ENCODE data around the gene BDNF. TPM values are rescaled to one million over a fixed set of nuclear protein-coding genes. Genes with fewer than 3 reads are reported as not detected.
"Not testable (repeated sequence)": the region's sequence is repeated elsewhere in the genome, so short reads cannot be mapped to it uniquely, and the experiment has no call there.

BDNF gene
- total and polyA plus RNA-seq, 2 experiments from 2014 or later = 4.9 to 9.0 TPM

GRCh38 chr11:27635567-27636037 is 64.7 kb downstream of the BDNF start:
- Histone ChIP-seq H2AFZ (no peak overlapping the region), H3K79me2 (no peaks in the 10 kb centered on the region), H3K36me3 (replicated peaks; ENCODE audit: insufficient read depth, low read depth) (no peaks in the 10 kb centered on the region), H4K20me1 (ENCODE audit: insufficient read depth, poor library complexity, severe bottlenecking) (no peaks in the 10 kb centered on the region), H3K9me2 (replicated peaks; ENCODE audit: insufficient read depth) (no peaks in the 10 kb centered on the region), H3K4me2 (no peak overlapping the region), H3K9me3 (ENCODE audit: low read depth) (no peaks in the 10 kb centered on the region), H3K27ac (no peak overlapping the region), H3K4me1 (ENCODE audit: insufficient read depth) (no peaks in the 10 kb centered on the region), H3K27me3 (no peaks in the 10 kb centered on the region), H3K4me3 (no peak overlapping the region)
- TF ChIP-seq EZH2 (IDR thresholded peaks at IDR 0.05; ENCODE audit: borderline replicate concordance) (no peak), CTCF (IDR thresholded peaks at IDR 0.05; ENCODE audit: poor library complexity) (no peak), EZH2phosphoT487 (IDR thresholded peaks at IDR 0.05; ENCODE audit: low read depth, severe bottlenecking, unreplicated experiment) (no peak)
- WGBS (ENCODE audit: low lambda C conversion rate, missing lambda C conversion rate) = 78% methylated on average over 1 of the region's 1 CpG
- DNase-seq (ENCODE audit: low spot score) = no peak

GRCh38 chr11:27634776-27635175 is 65.5 kb downstream of the BDNF start:
- H3K4me2 ChIP-seq; H3K36me3 ChIP-seq (replicated peaks; ENCODE audit: insufficient read depth, low read depth); H3K27me3 ChIP-seq; H3K9me3 ChIP-seq (ENCODE audit: low read depth); H4K20me1 ChIP-seq (ENCODE audit: insufficient read depth, poor library complexity, severe bottlenecking); H2AFZ ChIP-seq; H3K9me2 ChIP-seq (replicated peaks; ENCODE audit: insufficient read depth); H3K27ac ChIP-seq; DNase-seq (ENCODE audit: low spot score); H3K4me1 ChIP-seq (ENCODE audit: insufficient read depth); H3K4me3 ChIP-seq; H3K79me2 ChIP-seq: not testable (repeated sequence)
- WGBS (ENCODE audit: low lambda C conversion rate, missing lambda C conversion rate) = 91% methylated on average over 2 of the region's 2 CpGs

GRCh38 chr11:27634282-27634681 is 66.0 kb downstream of the BDNF start:
- H3K4me3 ChIP-seq = not testable (repeated sequence)

GRCh38 chr11:27629023-27629422 is 71.2 kb downstream of the BDNF start:
- H3K4me2 ChIP-seq; H3K79me2 ChIP-seq; H3K36me3 ChIP-seq (replicated peaks; ENCODE audit: insufficient read depth, low read depth); DNase-seq (ENCODE audit: low spot score); H3K9me2 ChIP-seq (replicated peaks; ENCODE audit: insufficient read depth); H3K4me1 ChIP-seq (ENCODE audit: insufficient read depth); H4K20me1 ChIP-seq (ENCODE audit: insufficient read depth, poor library complexity, severe bottlenecking); H3K4me3 ChIP-seq; H3K9me3 ChIP-seq (ENCODE audit: low read depth); H3K27ac ChIP-seq; H3K27me3 ChIP-seq; H2AFZ ChIP-seq: not testable (repeated sequence)
- WGBS (ENCODE audit: low lambda C conversion rate, missing lambda C conversion rate) = 85% methylated on average over 4 of the region's 5 CpGs

More at GRCh38 chr11:27634282-27634681, 66.0 kb downstream of the BDNF start:
- DNase-seq (ENCODE audit: low spot score); H3K4me1 ChIP-seq (ENCODE audit: insufficient read depth); H3K27ac ChIP-seq; H3K9me2 ChIP-seq (replicated peaks; ENCODE audit: insufficient read depth); H3K36me3 ChIP-seq (replicated peaks; ENCODE audit: insufficient read depth, low read depth); H3K27me3 ChIP-seq; H2AFZ ChIP-seq; H3K9me3 ChIP-seq (ENCODE audit: low read depth); H3K79me2 ChIP-seq; H4K20me1 ChIP-seq (ENCODE audit: insufficient read depth, poor library complexity, severe bottlenecking); H3K4me2 ChIP-seq: not testable (repeated sequence)
- WGBS (ENCODE audit: low lambda C conversion rate, missing lambda C conversion rate) = 36% methylated on average over 10 of the region's 10 CpGs

- no peaks in the 10 kb centered on the region for H3K27me3 ChIP-seq
- no peaks in the 10 kb centered on the region for H3K4me1 ChIP-seq (ENCODE audit: insufficient read depth)
- no peaks in the 10 kb centered on the region for H4K20me1 ChIP-seq (ENCODE audit: insufficient read depth, poor library complexity, severe bottlenecking)
- H2AFZ ChIP-seq = no peak overlapping the region
- H3K9me2 ChIP-seq (replicated peaks; ENCODE audit: insufficient read depth) = no peaks in the 10 kb centered on the region
- H3K36me3 ChIP-seq (replicated peaks; ENCODE audit: insufficient read depth, low read depth) = no peaks in the 10 kb centered on the region
- H3K9me3 ChIP-seq (ENCODE audit: low read depth) = no peaks in the 10 kb centered on the region
- no peak overlapping the region for H3K27ac ChIP-seq
- TF ChIP-seq CTCF (IDR thresholded peaks at IDR 0.05; ENCODE audit: poor library complexity) (no peak), EZH2 (IDR thresholded peaks at IDR 0.05; ENCODE audit: borderline replicate concordance) (no peak), EZH2phosphoT487 (IDR thresholded peaks at IDR 0.05; ENCODE audit: low read depth, severe bottlenecking, unreplicated experiment) (no peak)
- no peaks in the 10 kb centered on the region for H3K79me2 ChIP-seq
- 81% methylated on average over 1 of the region's 1 CpG for WGBS (ENCODE audit: low lambda C conversion rate, missing lambda C conversion rate)
- DNase-seq (ENCODE audit: low spot score) = no peak
- no peak overlapping the region for H3K4me3 ChIP-seq
- no peak overlapping the region for H3K4me2 ChIP-seq
Observed at GRCh38 chr11:27627979-27628378, 72.3 kb downstream of the BDNF start.

Measured in hepatocyte (in vitro differentiated cells).